ENCODE measurements around the gene PILRA.

PILRA gene

DNA sequence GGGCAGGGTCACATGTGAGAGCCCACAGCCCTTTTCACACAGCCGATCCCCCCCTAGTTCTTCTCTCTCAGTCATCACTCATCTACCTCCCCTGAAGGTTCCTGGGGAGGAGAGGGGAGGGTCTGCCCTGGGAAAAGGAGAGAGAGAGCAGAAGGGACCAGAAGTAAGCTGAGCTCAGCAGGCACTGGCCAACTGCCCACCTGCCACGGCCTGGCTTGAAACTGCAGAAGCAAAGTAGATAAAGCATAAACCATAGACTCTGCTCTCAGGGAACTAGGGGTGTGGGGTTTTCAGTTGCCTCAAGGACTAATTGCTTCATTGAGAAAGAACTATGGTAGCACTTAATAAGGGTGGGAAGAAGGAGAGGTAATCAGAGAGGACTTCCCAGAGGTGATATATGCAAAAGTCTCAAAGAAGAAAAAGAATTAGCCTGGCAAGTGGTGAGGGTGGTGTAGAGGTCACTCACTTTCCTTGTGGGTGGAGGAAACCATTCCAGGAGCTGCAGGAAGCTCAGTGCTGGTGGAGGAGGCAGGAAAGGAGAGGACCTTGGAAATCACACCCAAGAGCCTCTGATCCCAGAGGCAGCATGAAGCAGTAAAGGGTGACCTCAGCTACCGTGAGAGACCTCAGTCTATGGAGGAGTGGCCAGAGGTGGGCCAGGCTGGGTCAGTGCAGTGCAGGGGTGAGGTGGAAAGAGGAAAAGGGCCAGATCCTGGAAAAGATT is 17.2 kb downstream of the PILRA start:
- Mint-ChIP-seq H3K27me3 (peaks cover 15% of the 10 kb centered on the region), H3K4me3 (no peak overlapping the region), H3K9me3 (no peaks in the 10 kb centered on the region), H3K4me1 (peaks cover 2% of the 10 kb centered on the region), H3K36me3 (ENCODE audit: insufficient read depth) (no peaks in the 10 kb centered on the region), H3K27ac (ENCODE audit: low read depth) (no peak overlapping the region)
- DNase-seq (ENCODE audit: low spot score in 2 of 2) (no peak), ATAC-seq (replicated peaks; ENCODE audit: extremely low read depth, poor library complexity, severe bottlenecking) (no peak)

DNA sequence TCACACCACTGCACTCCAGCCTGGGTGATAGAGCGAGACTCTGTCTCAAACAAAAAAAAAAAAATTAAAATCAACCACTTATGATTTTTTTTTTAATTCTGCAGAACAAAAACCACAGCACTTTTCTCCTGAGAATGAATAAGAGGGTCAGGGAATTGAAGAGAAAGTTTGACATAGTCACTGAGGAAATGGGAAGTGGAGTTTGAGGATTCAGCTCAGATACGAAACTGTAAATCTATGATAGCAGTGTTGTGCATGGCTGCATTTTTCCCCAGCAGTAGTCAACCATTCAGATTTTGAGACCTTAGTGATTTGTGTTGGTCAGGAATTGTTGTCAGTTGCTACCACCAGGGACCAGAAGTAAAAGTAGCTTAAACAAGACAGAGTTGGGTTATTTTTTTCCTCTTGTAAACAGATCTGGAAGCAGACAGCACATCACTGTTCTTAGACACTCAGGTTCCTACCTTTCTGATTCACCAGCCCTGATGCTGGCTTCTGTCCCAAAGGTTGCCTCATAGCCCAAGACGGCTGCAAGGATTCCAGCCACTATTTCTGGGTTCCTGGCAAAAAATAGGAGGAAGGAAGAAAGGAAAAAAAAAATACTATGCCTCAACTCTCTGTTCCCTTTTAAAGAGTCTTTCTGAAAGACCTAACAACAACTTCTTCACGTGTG is 20.1 kb downstream of the PILRA start:
- H3K9me3 Mint-ChIP-seq, result no peaks in the 10 kb centered on the region
- ATAC-seq (replicated peaks; ENCODE audit: extremely low read depth, poor library complexity, severe bottlenecking), result no peak
- H3K36me3 Mint-ChIP-seq (ENCODE audit: insufficient read depth), result peaks cover 4% of the 10 kb centered on the region
- H3K4me3 Mint-ChIP-seq, result no peak overlapping the region
- no peak for DNase-seq (ENCODE audit: low spot score in 2 of 2)
- H3K27ac Mint-ChIP-seq (ENCODE audit: low read depth), result no peak overlapping the region
- H3K4me1 Mint-ChIP-seq, result peaks cover 24% of the 10 kb centered on the region
- peaks cover 15% of the 10 kb centered on the region for H3K27me3 Mint-ChIP-seq

DNA sequence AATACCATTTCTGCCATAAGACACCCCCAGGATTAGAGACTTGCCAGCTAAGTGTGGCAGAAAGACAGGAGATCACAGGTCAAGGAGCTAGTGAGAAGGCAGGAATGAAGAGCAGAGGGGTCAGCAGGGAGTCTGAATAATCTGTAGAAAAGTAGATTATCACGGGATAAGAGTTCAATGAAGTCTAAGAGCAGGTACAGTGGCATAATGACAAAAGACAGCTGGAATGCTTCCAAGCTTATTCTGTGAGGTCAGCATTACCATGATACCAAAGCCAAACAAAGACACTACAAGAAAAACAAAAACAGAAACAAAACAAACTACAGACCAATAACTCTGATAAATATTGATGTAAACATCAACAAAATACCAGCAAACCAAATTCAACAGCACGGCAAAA is 20.8 kb downstream of the PILRA start:
- H3K27ac Mint-ChIP-seq (ENCODE audit: low read depth), result no peak overlapping the region
- DNase-seq (ENCODE audit: low spot score in 2 of 2) (no peak), ATAC-seq (replicated peaks; ENCODE audit: extremely low read depth, poor library complexity, severe bottlenecking) (no peak)
- peaks cover 15% of the 10 kb centered on the region for H3K27me3 Mint-ChIP-seq
- peaks cover 4% of the 10 kb centered on the region for H3K36me3 Mint-ChIP-seq (ENCODE audit: insufficient read depth)
- H3K4me3 Mint-ChIP-seq, result no peak overlapping the region
- peaks cover 28% of the 10 kb centered on the region for H3K4me1 Mint-ChIP-seq
- no peaks in the 10 kb centered on the region for H3K9me3 Mint-ChIP-seq

DNA sequence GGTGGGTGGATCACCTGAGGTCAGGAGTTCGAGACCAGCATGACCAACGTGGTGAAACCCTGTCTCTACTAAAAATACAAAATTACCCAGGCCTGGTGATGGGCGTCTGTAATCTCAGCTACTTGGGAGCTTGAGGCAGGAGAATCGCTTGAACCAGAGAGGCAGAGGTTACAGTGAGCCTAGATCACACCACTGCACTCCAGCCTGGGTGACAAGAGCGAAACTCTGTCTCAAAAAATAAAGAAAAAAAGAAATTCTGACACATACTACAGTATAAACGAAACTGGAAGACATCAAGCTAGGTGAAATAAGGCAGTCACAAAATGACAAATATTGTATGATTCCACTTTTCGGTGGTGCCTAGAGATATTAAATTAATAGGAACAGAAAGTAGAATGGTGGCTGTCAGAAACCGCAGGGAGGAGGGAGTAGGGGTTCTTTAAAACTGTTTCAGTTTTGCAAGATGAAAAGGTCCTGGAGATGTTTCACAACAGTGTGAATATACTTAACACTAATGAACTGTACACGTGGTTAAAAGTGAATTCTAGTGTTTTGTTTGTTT is 23.2 kb downstream of the PILRA start:
- no peaks in the 10 kb centered on the region for H3K9me3 Mint-ChIP-seq
- H3K27ac Mint-ChIP-seq (ENCODE audit: low read depth), result peak overlapping the region; percentile 99
- ATAC-seq (replicated peaks; ENCODE audit: extremely low read depth, poor library complexity, severe bottlenecking) (peak; percentile 98), DNase-seq (ENCODE audit: low spot score in 2 of 2) (peak in 1 of 2 donors; percentile 28)
- peak overlapping the region; percentile 64 for H3K4me3 Mint-ChIP-seq
- no peaks in the 10 kb centered on the region for H3K27me3 Mint-ChIP-seq
- H3K4me1 Mint-ChIP-seq, result peaks cover 28% of the 10 kb centered on the region
- peaks cover 4% of the 10 kb centered on the region for H3K36me3 Mint-ChIP-seq (ENCODE audit: insufficient read depth)

DNA sequence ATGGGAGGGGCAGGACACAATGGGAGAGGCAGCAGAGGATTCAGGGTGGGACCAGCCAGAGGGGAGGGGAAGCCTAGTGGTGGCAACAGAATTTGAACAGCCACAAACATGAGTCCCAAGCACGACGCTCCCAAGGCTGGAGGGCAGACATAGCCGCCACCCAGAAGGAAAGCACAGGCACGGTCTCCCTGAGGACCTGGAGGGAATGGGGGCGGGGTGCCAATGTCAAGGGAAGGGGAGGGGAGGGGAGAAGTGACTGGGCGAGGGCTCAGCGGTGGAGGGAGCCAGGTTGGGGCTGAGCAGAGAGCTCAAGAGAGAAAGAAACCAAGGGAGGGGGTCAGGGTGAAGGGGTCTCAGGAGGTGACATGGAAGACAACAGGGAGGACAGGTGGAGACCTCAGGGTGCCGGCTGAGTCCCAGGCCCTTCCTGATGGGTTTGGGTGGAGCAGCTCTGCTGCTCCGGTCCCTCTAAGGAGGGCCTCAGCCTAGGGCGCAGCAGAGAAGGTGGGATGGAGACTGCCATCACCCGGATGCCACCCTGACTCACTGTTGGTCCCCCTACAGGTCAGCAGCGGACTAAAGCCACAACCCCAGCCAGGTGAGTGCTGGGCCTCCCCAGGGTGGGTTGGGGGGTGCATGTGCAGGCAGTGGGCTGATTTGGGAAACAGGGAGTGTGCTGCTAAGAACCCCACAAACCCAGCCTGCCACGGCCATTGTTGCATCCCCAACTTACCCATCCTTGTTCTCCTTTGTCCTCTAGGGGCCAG is 24.2 kb downstream of the PILRA start:
- Mint-ChIP-seq H3K9me3 (no peaks in the 10 kb centered on the region), H3K36me3 (ENCODE audit: insufficient read depth) (peaks cover 4% of the 10 kb centered on the region), H3K4me3 (peak overlapping the region; percentile 35), H3K27ac (ENCODE audit: low read depth) (peak overlapping the region; percentile 99), H3K27me3 (no peaks in the 10 kb centered on the region), H3K4me1 (peaks cover 28% of the 10 kb centered on the region)
- DNase-seq (ENCODE audit: low spot score in 2 of 2), result no peak
- ATAC-seq (replicated peaks; ENCODE audit: extremely low read depth, poor library complexity, severe bottlenecking), result no peak

DNA sequence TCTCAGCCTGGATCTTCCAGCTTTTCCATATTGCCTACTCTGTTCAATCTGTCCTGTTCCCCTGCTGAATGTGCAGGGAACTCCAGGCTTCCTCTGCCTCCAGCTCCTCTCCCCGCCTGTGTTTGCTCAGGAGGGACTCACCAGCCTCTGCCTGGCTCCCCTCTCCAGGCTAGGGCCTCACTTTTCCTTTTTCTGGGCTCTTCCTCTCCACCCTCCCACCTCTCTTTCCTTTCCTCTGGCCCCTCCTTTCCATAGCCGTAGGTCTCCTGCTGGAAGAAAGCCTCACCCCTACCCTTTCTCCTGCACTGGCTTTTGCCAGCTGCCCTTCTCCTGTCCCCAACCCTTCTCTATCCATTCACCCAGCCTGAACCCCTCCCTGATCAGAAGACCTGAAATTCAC is 25.0 kb downstream of the PILRA start:
- DNase-seq (ENCODE audit: low spot score in 2 of 2) (no peak), ATAC-seq (replicated peaks; ENCODE audit: extremely low read depth, poor library complexity, severe bottlenecking) (no peak)
- H3K27me3 Mint-ChIP-seq, result no peaks in the 10 kb centered on the region
- H3K9me3 Mint-ChIP-seq, result no peaks in the 10 kb centered on the region
- peak overlapping the region; percentile 66 for H3K27ac Mint-ChIP-seq (ENCODE audit: low read depth)
- peak overlapping the region; percentile 35 for H3K4me3 Mint-ChIP-seq
- H3K36me3 Mint-ChIP-seq (ENCODE audit: insufficient read depth), result peaks cover 4% of the 10 kb centered on the region
- peaks cover 28% of the 10 kb centered on the region for H3K4me1 Mint-ChIP-seq

DNA sequence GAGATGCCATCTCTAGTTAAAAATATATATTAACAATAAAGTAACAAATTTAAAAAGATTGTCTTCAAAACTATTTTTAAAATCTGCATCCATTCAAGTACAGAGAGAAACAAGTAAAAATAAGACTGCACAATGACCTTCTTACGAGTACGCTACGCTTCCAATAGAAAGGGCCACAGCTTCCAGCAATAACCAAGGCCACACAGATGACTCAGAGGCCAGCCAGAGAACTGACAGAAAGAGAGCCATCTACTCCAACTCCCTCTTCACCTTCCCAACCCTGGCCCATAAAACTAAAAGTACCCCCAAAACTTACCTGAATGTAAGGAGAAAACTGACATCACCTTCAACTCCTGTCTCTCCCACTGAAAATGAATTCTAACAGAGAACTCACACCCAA is 26.8 kb downstream of the PILRA start:
- no peak overlapping the region for H3K4me3 Mint-ChIP-seq
- no peak for ATAC-seq (replicated peaks; ENCODE audit: extremely low read depth, poor library complexity, severe bottlenecking)
- H3K27ac Mint-ChIP-seq (ENCODE audit: low read depth), result no peak overlapping the region
- no peaks in the 10 kb centered on the region for H3K9me3 Mint-ChIP-seq
- peaks cover 4% of the 10 kb centered on the region for H3K36me3 Mint-ChIP-seq (ENCODE audit: insufficient read depth)
- no peak for DNase-seq (ENCODE audit: low spot score in 2 of 2)
- H3K4me1 Mint-ChIP-seq, result peaks cover 28% of the 10 kb centered on the region
- no peaks in the 10 kb centered on the region for H3K27me3 Mint-ChIP-seq

DNA sequence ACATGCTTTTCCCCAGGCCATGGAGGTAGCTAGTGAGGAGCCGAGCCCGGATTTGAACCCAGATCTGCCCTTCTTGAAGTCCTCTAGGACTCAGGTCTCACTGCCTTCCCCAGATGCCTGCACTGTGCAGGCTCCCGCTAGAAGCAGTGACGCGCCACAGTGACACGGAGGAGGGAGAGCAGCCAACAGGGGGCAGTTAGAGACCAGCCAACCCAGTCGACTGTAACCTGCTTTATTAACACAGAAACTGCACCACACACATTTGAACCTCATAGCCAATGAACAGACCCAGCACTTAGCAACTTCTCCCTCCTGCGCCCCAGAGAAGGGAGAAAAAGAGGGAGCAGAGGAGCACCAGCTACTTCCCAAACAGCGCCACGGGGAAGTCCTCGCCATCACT is 27.4 kb downstream of the PILRA start:
- H3K4me1 Mint-ChIP-seq, result peaks cover 24% of the 10 kb centered on the region

DNA sequence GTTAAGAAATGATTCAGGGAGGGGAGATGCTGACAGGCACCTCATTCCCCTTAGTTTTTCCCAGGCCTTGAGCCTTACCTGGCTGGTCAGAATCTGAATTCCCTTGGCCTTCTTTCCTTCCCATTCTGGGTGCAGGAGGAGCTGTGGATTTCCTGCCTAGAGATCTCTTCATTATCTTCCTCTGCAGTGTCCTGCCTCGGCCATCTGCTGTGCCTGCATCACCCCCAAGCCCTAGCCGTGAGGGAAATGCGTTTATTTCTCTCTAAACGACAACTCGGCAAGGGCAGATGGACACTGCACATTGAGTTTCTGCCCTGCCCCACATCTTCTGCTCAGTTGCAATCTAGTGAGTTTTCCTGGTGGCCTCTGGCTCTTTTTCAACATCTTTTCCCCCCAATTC is 28.5 kb downstream of the PILRA start:
- Mint-ChIP-seq H3K27me3 (no peaks in the 10 kb centered on the region), H3K36me3 (ENCODE audit: insufficient read depth) (peaks cover 2% of the 10 kb centered on the region), H3K4me1 (peaks cover 18% of the 10 kb centered on the region), H3K9me3 (no peaks in the 10 kb centered on the region), H3K27ac (ENCODE audit: low read depth) (no peak overlapping the region), H3K4me3 (no peak overlapping the region)
- ATAC-seq (replicated peaks; ENCODE audit: extremely low read depth, poor library complexity, severe bottlenecking), result no peak
- no peak for DNase-seq (ENCODE audit: low spot score in 2 of 2)

More for the DNA sequence above, 27.4 kb downstream of the PILRA start:
- H3K27me3 Mint-ChIP-seq, result no peaks in the 10 kb centered on the region
- no peak overlapping the region for H3K27ac Mint-ChIP-seq (ENCODE audit: low read depth)
- no peaks in the 10 kb centered on the region for H3K9me3 Mint-ChIP-seq
- ATAC-seq (replicated peaks; ENCODE audit: extremely low read depth, poor library complexity, severe bottlenecking), result no peak
- no peak for DNase-seq (ENCODE audit: low spot score in 2 of 2)
- no peak overlapping the region for H3K4me3 Mint-ChIP-seq
- peaks cover 4% of the 10 kb centered on the region for H3K36me3 Mint-ChIP-seq (ENCODE audit: insufficient read depth)

DNA sequence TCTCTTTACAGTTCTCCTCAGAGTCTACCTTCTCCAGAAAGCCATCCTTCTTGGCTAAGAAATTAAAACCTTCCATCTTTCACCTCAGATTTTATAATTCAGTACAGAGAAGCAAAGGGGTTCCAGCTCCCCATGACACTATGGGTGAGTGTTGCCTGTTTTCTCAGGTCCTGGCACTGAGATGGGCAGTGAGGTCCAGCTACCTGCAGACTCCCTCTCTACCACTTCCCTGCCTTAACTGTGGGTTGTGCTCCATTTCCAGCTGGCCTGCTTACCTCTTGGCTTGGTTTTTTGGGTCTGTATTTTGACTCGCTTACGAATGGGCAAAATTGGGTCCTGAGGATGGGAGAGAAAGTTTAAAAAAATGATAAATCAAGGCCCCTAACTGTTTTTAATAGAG is 29.0 kb downstream of the PILRA start:
- no peak for DNase-seq (ENCODE audit: low spot score in 2 of 2)
- Mint-ChIP-seq H3K27ac (ENCODE audit: low read depth) (no peak overlapping the region), H3K36me3 (ENCODE audit: insufficient read depth) (peaks cover 1% of the 10 kb centered on the region), H3K4me1 (peaks cover 13% of the 10 kb centered on the region), H3K9me3 (no peaks in the 10 kb centered on the region), H3K4me3 (no peak overlapping the region), H3K27me3 (no peaks in the 10 kb centered on the region)
- ATAC-seq (replicated peaks; ENCODE audit: extremely low read depth, poor library complexity, severe bottlenecking), result no peak

DNA sequence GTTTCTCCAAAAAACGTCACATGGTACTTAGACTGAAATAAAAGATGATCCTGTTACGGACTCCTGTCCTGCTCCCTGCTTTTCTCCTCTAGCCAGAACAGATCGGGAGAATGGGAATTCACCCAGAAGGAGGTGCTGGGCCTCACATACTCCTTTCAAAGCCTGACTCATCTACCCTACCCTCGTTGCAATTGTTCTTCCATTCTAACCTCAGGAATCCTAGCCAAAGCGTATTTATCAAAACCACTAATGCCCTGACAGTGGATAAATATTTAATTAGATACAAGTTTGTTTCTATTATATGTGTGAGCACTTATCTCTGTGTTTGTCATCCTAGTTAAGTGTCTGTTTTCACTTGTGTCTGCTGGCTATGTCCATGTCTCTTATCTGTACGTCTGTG is 33.5 kb downstream of the PILRA start:
- DNase-seq (ENCODE audit: low spot score in 2 of 2), result no peak
- H3K27ac Mint-ChIP-seq (ENCODE audit: low read depth), result no peak overlapping the region

DNA sequence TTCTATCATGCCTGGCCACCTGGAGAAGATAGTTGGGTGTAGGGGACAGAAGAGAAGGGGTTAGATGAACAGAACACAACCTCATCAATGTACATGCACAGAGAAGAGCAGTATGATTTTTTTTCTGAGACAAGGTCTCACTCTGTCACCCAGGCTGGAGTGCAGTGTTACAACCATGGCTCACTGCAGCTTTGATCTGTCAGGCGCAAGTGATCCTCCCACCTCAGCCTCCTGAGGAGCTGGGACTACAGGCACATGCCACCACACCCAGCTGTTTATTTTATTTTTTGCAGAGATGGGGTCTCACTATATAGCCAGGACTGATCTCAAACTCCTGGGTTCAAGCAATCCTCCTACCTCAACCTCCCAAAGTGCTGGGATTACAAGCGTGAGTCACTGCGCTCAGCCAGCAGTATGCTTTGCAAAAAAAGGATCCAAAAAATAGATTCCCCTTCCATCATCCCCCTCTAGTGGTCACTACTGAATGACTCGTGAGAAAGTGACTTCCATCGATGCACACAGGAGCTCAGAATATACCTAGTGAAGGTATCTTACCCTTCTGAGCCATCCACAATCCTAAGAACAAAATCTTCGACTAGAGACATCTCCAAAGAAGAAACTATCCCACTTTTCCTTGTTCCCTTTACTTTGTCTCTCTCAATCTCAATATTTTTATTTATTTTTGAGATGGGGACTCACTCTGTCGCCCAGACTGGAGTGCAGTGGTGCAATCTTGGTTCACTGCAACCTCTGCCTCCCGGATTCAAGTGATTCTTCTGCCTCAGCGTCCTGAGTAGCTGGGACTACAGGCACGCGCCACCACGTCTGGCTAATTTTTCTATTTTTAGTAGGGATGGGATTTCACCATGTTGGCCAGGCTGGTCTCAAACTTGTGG is 34.2 kb downstream of the PILRA start:
- ATAC-seq (replicated peaks; ENCODE audit: extremely low read depth, poor library complexity, severe bottlenecking) (peak; percentile 86), DNase-seq (ENCODE audit: low spot score in 2 of 2) (peak in 1 of 2 donors; percentile 44)
- Mint-ChIP-seq H3K36me3 (ENCODE audit: insufficient read depth) (no peaks in the 10 kb centered on the region), H3K4me3 (no peak overlapping the region), H3K27ac (ENCODE audit: low read depth) (no peak overlapping the region), H3K9me3 (no peaks in the 10 kb centered on the region), H3K4me1 (no peaks in the 10 kb centered on the region), H3K27me3 (no peaks in the 10 kb centered on the region)

More for the DNA sequence above, 33.5 kb downstream of the PILRA start:
- Mint-ChIP-seq H3K36me3 (ENCODE audit: insufficient read depth) (no peaks in the 10 kb centered on the region), H3K27me3 (no peaks in the 10 kb centered on the region), H3K4me3 (no peak overlapping the region), H3K4me1 (no peaks in the 10 kb centered on the region), H3K9me3 (no peaks in the 10 kb centered on the region)
- ATAC-seq (replicated peaks; ENCODE audit: extremely low read depth, poor library complexity, severe bottlenecking), result no peak
